Natural killer cell (primary cell): ENCODE results near the gene DSG3. TPM values are rescaled to one million over a fixed set of nuclear protein-coding genes. Genes with fewer than 3 reads are reported as not detected.

Experiments
- ATAC-seq, 3 donors: fragments of 150-1000 bp in 2 of 3; fragments of 200-7000 bp in 1 of 3; cut with Tn5 transposase; 1 replicate in 1 of 3; 2 replicates in 2 of 3; pipeline ENCODE4 v1.10.0; 2021; ENCODE audit warnings: mild to moderate bottlenecking in 2 of 3, moderate library complexity in 2 of 3
- DNase-seq, 2 donors: peaks; one replicate each; pipeline versions ENCODE4 v3.0.0 to v3.0.0-alpha.2; 2013 to 2021; ENCODE audit warnings: mixed read lengths in 1 of 2
- H3K27ac ChIP-seq: one replicate; pipeline ENCODE4 v1.5.1; 2013; ENCODE audit warnings: mild to moderate bottlenecking, low read length
- H3K27me3 ChIP-seq: one replicate; pipeline ENCODE4 v1.6.1; 2013; ENCODE audit warnings: low read length; ENCODE audit not compliant: control insufficient read depth, insufficient read depth
- H3K36me3 ChIP-seq: one replicate; pipeline ENCODE4 v1.6.1; 2013; ENCODE audit warnings: low read length; ENCODE audit not compliant: control insufficient read depth, insufficient read depth
- H3K4me1 ChIP-seq: one replicate; pipeline ENCODE4 v1.6.1; 2013; ENCODE audit warnings: low read length; ENCODE audit not compliant: control insufficient read depth, insufficient read depth
- H3K4me3 ChIP-seq: one replicate; pipeline ENCODE4 v1.5.1; 2013; ENCODE audit warnings: low read length
- H3K9me3 ChIP-seq: one replicate; pipeline ENCODE4 v1.6.1; 2013; ENCODE audit warnings: low read length; ENCODE audit not compliant: control insufficient read depth, insufficient read depth
- H3K27ac Mint-ChIP-seq, 2 donors: one replicate each; pipeline ENCODE4 v1.8.0; 2022; ENCODE audit warnings: mild to moderate bottlenecking in 2 of 2, mixed read lengths in 2 of 2, moderate library complexity in 1 of 2
- H3K27me3 Mint-ChIP-seq, 2 donors: one replicate each; pipeline ENCODE4 v1.8.0; 2022; ENCODE audit warnings: low read depth in 2 of 2, mixed read lengths in 2 of 2
- H3K36me3 Mint-ChIP-seq: one replicate; pipeline ENCODE4 v1.8.0; 2022; ENCODE audit warnings: mixed read lengths
- H3K4me1 Mint-ChIP-seq, 2 donors: one replicate each; pipeline ENCODE4 v1.8.0; 2022; ENCODE audit warnings: mixed read lengths in 2 of 2
- H3K4me3 Mint-ChIP-seq: one replicate; pipeline ENCODE4 v1.8.0; 2022; ENCODE audit warnings: mild to moderate bottlenecking, moderate library complexity, mixed read lengths
- H3K9me3 Mint-ChIP-seq, 2 donors: one replicate each; pipeline ENCODE4 v1.8.0; 2022; ENCODE audit warnings: mixed read lengths in 2 of 2
- CTCF ChIP-seq: fragments of 200-600 bp; IDR thresholded peaks from one replicate; pipeline ENCODE4 v1.8.0; 2022; ENCODE audit warnings: antibody characterized with exemption
- WGBS: methylation state at CpG from one replicate; pipeline ENCODE4 v1.1.7; 2013; ENCODE audit warnings: missing lambda C conversion rate; ENCODE audit not compliant: insufficient coverage; 5-methylcytosine and 5-hydroxymethylcytosine counted together
- intact Hi-C: fragments of 100-400 bp; cut with micrococcal nuclease; formaldehyde crosslinking; loops from one replicate; pipeline ENCODE4 v1.14.2; 2022
- total RNA-seq, 4 donors: library from RNA; stranded (reverse); fragments of 120-200 nt in 1 of 4; gene quantifications; one replicate each; pipeline versions ENCODE4 v1.2.3 to v1.2.4, GENCODE V29; 2013 to 2022

The DSG3 gene
- total RNA-seq, 3 donors from 2014 or later (not counting 1 experiment from before 2014, with no cell fraction given): 0.28 TPM; not detected in 2

GRCh38 chr18:31409276-31409675 lies 38.3 kb upstream of the DSG3 start:
- Histone ChIP-seq H3K4me1 (no peaks in the 10 kb centered on the region), H3K27me3 (no peaks in the 10 kb centered on the region), H3K27ac (no peak overlapping the region), H3K9me3 (peaks cover 3% of the 10 kb centered on the region), H3K4me3 (no peak overlapping the region), H3K36me3 (no peaks in the 10 kb centered on the region)
- 83% methylated on average over 4 of the region's 4 CpGs for WGBS
- Mint-ChIP-seq H3K27ac (no peak overlapping the region), H3K4me3 (no peak overlapping the region), H3K4me1 (no peaks in the 10 kb centered on the region), H3K36me3 (no peaks in the 10 kb centered on the region), H3K27me3 (peaks cover 0 to 3% of the 10 kb centered on the region in 2 donors), H3K9me3 (peaks cover 4 to 5% of the 10 kb centered on the region in 2 donors)
- ATAC-seq (no peak), DNase-seq (no peak)
- intact Hi-C loops: no loop called here
- TF ChIP-seq CTCF: no peak

DNA sequence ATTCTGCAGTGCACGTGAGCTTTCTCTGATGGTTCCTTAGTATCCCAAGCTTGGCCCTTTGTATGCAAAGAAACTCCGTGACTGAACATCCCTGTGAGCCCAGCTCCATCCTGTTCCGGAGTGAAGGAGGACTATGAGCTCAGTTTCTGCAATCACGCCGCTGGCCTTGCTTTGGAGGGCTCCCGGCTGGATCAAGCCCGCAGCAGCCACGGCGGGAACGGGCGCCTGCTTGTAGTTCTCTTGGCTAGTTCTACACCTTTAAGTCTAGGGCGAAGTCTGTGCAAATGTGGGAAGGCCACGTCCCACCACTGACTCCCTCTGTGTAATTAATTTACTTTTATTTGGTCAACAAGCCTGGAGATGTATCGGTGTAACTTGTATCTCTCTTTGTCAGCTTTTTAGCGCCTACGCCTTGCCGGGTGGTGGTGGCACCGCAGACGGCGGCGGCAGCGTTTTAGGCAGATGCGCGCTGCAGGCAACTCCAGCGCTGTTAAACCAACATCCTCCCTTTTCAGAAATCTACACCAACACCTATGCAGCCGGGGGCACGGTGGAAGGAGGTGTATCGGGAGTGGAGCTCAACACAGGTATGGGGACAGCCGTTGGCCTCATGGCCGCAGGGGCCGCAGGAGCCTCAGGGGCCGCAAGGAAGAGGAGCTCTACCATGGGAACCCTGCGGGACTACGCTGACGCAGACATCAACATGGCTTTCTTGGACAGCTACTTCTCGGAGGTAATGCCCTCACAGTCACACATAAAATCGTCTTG lies 36.6 kb upstream of the DSG3 start:
- peaks cover 5 to 8% of the 10 kb centered on the region in 2 donors for H3K9me3 Mint-ChIP-seq
- Histone ChIP-seq H3K4me1 (no peaks in the 10 kb centered on the region), H3K4me3 (no peak overlapping the region), H3K9me3 (peaks cover 3% of the 10 kb centered on the region), H3K27me3 (no peaks in the 10 kb centered on the region), H3K36me3 (no peaks in the 10 kb centered on the region), H3K27ac (no peak overlapping the region)
- intact Hi-C loops: no loop called here
- H3K4me3 Mint-ChIP-seq: no peak overlapping the region
- no peak for ATAC-seq
- H3K27me3 Mint-ChIP-seq: peaks cover 0 to 3% of the 10 kb centered on the region in 2 donors
- H3K27ac Mint-ChIP-seq: no peak overlapping the region
- no peaks in the 10 kb centered on the region for H3K36me3 Mint-ChIP-seq
- TF ChIP-seq CTCF: no peak
- 77% methylated on average over 34 of the region's 37 CpGs for WGBS
- DNase-seq: no peak
- H3K4me1 Mint-ChIP-seq: no peaks in the 10 kb centered on the region

DNA sequence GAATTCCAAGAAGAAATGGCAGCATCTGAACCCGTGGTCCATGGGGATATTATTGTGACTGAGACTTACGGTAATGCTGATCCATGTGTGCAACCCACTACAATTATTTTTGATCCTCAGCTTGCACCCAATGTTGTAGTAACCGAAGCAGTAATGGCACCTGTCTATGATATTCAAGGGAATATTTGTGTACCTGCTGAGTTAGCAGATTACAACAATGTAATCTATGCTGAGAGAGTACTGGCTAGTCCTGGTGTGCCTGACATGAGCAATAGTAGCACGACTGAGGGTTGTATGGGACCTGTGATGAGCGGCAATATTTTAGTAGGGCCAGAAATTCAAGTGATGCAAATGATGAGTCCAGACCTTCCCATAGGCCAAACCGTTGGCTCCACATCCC lies 34.4 kb upstream of the DSG3 start:
- no peak overlapping the region for H3K27ac ChIP-seq
- TF ChIP-seq CTCF: no peak
- no peaks in the 10 kb centered on the region for H3K27me3 ChIP-seq
- H3K4me1 ChIP-seq: no peaks in the 10 kb centered on the region
- no peak overlapping the region for H3K4me3 ChIP-seq
- Mint-ChIP-seq H3K27me3 (no peaks in the 10 kb centered on the region), H3K4me1 (no peaks in the 10 kb centered on the region), H3K9me3 (peaks cover 2 to 4% of the 10 kb centered on the region in 2 donors), H3K36me3 (no peaks in the 10 kb centered on the region), H3K27ac (no peak overlapping the region), H3K4me3 (no peak overlapping the region)
- no peak for ATAC-seq
- DNase-seq: no peak
- intact Hi-C loops: no loop called here
- 85% methylated on average over 6 of the region's 6 CpGs for WGBS
- H3K9me3 ChIP-seq: peaks cover 3% of the 10 kb centered on the region
- H3K36me3 ChIP-seq: no peaks in the 10 kb centered on the region

GRCh38 chr18:31417850-31418249 lies 29.7 kb upstream of the DSG3 start:
- no peaks in the 10 kb centered on the region for H3K27me3 ChIP-seq
- H3K27me3 Mint-ChIP-seq: peaks cover 0 to 2% of the 10 kb centered on the region in 2 donors
- ATAC-seq: no peak

More at GRCh38 chr18:31417850-31418249, 29.7 kb upstream of the DSG3 start:
- Histone ChIP-seq H3K27ac (no peak overlapping the region), H3K9me3 (peaks cover 3% of the 10 kb centered on the region), H3K36me3 (no peaks in the 10 kb centered on the region), H3K4me3 (no peak overlapping the region), H3K4me1 (no peaks in the 10 kb centered on the region)
- no peak overlapping the region for H3K4me3 Mint-ChIP-seq
- no peaks in the 10 kb centered on the region for H3K4me1 Mint-ChIP-seq
- TF ChIP-seq CTCF: no peak
- no peaks in the 10 kb centered on the region for H3K36me3 Mint-ChIP-seq
- DNase-seq: no peak
- intact Hi-C loops: no loop called here
- no peak overlapping the region for H3K27ac Mint-ChIP-seq
- H3K9me3 Mint-ChIP-seq: peaks cover 0 to 6% of the 10 kb centered on the region in 2 donors
